Renal cortical epithelial cell (primary cell): ENCODE measurements around the gene SEC31B. TPM values are rescaled to one million over a fixed set of nuclear protein-coding genes. Genes with fewer than 3 reads are reported as not detected.

Experiments used
- DNase-seq: peaks from one replicate; pipeline ENCODE4 v3.0.0-alpha.2; 2011; ENCODE audit warnings: low read depth
- total RNA-seq: library from RNA; depleted of rRNA; stranded (reverse); fragments of >200 nt; gene quantifications from 2 replicates; pipeline ENCODE4 v1.2.3, GENCODE V29; 2014

SEC31B gene
- total RNA-seq, 1 donor from 2014 or later, result 3.5 TPM

GRCh38 chr10:100528123-100528886 is 8.6 kb upstream of the SEC31B start:
- DNase-seq, result no peak

DNA sequence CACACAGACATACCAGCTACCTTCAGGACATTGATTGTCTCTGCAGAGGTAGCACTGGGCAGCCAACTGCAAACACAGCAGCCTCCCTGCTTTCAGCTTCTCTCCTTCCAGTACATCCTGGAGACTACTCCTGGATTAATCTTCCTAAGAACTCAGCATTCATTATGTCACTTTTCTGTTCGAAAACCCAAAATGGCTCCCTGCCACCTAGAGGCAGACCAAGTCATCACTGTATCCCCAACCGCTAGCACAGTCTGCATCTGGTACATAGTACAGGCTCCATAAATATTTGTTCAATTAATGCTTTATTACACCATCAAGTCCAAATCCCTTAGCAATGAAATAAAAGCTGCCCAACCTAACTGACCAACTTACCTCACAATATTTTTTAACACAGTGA is 5.0 kb upstream of the SEC31B start:
- no peak for DNase-seq

DNA sequence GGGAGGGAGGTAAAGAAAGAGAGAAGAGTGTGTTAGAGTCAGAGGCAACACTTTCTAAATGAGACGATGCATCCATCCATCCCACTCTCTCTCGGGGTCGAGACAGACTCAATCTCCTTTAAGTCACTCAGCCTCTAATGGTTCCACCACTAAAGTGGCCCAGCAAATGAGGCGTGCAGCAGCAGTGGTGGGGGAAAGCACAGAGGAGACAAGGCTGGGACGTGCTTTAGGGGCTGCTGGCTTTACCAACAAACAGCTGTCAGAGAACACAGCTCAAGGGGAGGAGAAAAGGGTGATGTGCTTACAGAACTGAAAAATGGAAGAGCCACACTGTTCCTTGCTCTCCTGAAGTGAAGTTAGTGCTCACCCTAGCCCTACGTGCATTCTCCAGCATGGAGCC is 4.5 kb upstream of the SEC31B start:
- DNase-seq, result no peak

- DNase-seq, result no peak
These were observed 3.3 kb upstream of the SEC31B start for GRCh38 chr10:100522945-100523344.

DNA sequence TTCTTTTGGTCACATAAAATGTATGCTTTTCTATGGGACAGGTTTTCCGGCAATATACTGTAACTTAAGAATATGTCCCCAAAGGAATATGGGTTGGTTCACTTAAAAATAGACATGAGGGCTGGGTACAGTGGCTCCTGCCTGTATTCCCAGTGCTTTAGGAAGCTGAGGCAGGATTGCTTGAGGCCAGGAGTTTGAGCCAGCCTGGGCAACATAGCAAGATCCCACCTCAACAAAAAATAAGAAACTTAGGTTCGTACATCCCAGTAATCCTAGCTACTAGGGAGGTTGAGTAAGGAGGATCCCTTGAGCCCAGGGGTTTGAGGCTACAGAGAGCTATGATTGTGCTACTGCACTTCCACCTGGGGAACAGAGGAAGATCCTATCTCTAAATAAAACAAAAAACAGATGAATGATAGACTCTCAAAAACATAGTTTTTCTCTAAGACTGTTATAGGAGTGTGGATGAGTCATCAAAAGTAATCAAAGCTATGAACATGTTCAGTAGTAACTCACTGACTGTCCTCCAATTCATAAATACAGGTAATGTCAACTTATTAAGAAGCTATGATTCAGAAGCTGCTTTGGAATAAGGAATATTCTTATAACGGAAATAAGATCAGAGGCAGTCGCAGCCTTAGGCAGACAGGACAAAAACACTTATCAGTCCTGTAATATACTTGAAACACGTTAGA is 2.6 kb upstream of the SEC31B start:
- DNase-seq, result peak; percentile 6

DNA sequence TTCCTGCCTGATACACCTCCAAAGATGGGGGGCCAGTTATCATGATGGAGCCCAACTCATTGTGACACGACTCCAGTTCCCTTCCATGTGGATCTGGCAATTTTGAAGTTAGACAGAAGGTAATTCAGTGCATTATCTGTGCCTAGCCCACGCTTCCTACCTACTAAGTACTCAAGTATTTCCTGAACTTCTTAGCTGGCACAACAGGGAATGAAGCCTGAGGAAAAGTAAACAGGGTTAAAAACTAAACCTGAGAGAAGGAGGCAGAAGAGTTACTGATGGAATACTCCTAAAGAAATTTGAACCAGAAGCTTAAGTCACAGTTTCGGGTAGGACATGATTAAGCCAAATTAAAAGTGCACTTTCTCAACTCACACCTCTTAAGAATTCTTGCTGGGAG is 1.1 kb upstream of the SEC31B start:
- peak; percentile 18 for DNase-seq

GRCh38 chr10:100518761-100519241 is 860 bp downstream of the SEC31B start:
- peak; percentile 69 for DNase-seq

GRCh38 chr10:100516847-100517246 is 2.8 kb downstream of the SEC31B start:
- no peak for DNase-seq

DNA sequence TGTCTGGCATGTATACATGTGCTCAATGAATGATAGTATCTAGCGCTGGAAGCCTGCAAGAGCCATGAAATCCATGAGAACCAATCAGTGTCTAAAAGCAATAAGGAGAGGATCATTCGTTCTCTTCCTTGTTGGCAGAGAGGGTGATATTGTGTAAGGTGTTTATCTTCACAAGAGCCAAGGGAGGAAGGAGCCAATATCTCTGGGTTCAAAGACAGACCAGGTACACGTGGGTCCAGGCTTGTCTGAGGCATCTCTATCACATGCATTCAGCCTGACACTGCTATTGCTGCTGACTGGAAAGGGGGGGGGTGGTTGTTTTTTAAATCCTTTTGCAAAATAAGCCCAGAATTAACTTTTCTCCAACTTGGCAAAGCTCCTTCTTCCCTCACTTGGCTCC is 4.0 kb downstream of the SEC31B start:
- no peak for DNase-seq

- peak; percentile 15 for DNase-seq
These were observed 8.9 kb downstream of the SEC31B start for GRCh38 chr10:100510533-100511308.

DNA sequence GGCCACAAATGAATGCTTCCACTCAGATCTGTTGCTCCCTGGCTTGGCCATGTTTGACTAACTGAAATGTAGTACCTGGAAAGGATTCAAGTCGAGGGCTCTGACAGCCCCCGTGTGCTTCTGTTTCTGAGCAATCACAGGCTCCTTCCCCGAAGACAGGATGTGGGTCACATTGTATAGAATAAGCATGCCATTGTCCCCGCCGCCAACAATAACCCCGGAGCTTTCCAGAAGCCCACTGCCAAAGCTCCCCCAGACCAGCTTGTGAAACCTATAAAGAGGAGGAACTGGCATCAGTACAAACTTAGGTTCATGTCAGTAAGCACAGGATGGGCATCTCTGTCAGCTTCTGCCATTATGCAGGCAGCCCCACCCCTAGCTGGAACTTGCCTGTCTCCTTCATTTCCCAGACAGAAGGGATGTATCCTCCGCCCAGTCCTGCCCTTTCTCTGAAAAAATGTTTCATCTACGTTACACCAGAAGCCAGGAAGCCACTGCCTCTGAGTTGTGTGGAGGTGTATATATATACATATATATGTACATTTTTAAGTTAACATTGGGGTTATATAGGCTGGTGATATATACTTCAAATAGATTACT is 10.3 kb downstream of the SEC31B start:
- DNase-seq, result no peak

- peak; percentile 49 for DNase-seq
These were observed 10.9 kb downstream of the SEC31B start for GRCh38 chr10:100508691-100509150.

DNA sequence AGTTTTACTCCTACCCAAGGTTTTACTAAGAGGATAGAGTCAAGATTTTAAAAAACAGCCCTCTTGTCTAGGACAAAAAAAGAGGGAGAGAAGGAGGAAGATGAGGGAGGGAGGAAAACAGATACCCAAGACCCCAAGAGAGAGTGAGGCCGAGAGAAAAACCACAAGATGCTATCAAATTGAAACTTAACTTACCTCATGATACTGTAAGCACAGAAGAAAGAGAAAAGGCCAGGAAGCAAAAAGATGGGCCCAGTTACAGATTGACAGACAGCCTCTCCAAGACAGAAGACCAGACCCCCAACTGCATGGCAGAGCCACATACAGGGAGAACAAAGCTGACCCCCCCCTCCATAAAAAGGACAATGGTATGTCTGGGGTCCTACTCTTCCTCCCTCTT is 11.4 kb downstream of the SEC31B start:
- no peak for DNase-seq

GRCh38 chr10:100507357-100507732 is 12.3 kb downstream of the SEC31B start:
- DNase-seq, result no peak

- DNase-seq, result peak; percentile 46
These were observed 12.9 kb downstream of the SEC31B start for GRCh38 chr10:100506596-100507356.

DNA sequence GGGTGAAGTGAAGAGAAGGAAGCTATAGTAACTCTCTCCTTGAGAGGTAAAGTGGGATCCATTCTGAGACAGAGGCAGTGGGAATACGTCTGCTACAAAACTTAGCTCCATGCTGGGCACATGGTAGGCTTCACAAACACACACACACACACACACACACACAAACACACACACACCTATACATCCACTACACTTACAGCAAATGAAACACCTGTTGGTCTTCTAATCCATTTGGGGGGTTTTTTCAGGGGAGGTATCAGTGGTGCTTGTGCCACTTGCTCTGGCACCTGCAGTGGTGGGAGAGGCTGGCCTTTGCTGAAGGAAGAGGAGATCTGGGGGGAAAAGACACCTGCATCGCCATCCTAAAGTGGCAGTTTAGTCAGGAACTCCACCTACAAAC is 14.5 kb downstream of the SEC31B start:
- no peak for DNase-seq

DNA sequence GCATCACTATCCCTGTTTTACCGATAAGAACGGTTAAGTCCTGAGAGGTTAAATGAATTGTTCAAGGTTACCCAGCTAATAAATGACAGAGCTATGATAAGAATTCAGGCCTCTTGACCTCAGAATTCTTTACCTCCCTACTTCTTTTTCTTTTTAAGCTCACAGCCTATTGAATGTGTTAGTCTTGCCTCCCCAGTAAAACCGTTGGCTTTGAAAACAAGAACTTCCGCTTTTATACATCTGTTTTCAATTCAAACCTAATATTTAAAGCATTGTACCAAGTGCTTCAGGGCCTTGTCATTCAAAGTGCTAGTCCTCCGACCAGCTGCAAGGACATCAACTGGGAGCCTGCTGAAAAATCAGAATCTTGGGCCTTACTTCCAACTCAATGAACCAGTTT is 15.6 kb downstream of the SEC31B start:
- DNase-seq, result no peak

DNA sequence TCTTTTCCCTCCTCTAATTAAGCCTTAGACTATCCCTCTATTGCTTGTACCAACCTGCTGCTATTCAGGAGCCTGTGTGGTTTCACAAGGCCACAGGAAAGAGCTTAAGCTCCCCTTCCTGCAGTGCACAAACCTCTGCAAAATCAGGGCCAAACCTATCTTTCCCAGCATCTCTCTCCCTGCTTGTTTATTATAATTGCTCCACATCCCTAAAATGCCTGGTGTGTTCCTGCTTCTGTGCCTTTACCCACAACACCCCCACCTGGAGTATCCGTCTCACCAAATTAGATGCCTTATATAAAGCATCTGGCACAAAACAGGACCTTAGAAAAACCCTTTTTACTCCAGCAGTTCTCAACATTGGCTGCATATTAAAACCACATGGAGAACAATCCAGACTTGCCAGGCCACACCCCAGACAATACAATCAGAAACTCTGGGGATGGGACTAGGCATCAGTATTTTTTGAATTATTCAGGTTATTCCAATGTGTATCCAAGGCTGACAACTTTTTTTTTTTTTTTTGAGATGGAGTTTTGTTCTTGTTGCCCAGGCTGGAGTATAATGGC is 16.7 kb downstream of the SEC31B start:
- no peak for DNase-seq

GRCh38 chr10:100501423-100501822 is 18.2 kb downstream of the SEC31B start:
- DNase-seq, result no peak

GRCh38 chr10:100498059-100498458 is 21.6 kb downstream of the SEC31B start:
- no peak for DNase-seq

GRCh38 chr10:100496567-100496966 is 23.1 kb downstream of the SEC31B start:
- no peak for DNase-seq
